ENCODE data around the gene OR13C2.

GRCh38 chr9:104635456-104635855 lies 30.0 kb upstream of the OR13C2 start:
- TF ChIP-seq CTCF (IDR thresholded peaks at IDR 0.05; ENCODE audit: borderline replicate concordance, extremely low read depth, low read length, poor library complexity, severe bottlenecking) (no peak), EZH2 (IDR thresholded peaks at IDR 0.05; ENCODE audit: borderline replicate concordance, low read depth, low read length, severe bottlenecking) (no peak)

Measured in DND-41 (cell line).